IPS-18a (cell line): ENCODE measurements around the gene IRF4.
A peak's percentile ranks its signal among the peaks of the same experiment; 100 is the strongest.

Source experiments
- H3K27ac ChIP-seq: one replicate; pipeline ENCODE4 v1.5.1; 2013; ENCODE audit warnings: low read length
- H3K27me3 ChIP-seq: one replicate; pipeline ENCODE4 v1.6.1; 2013; ENCODE audit warnings: mild to moderate bottlenecking, low read length; ENCODE audit not compliant: control insufficient read depth, insufficient read depth
- H3K36me3 ChIP-seq: one replicate; pipeline ENCODE4 v1.6.1; 2013; ENCODE audit warnings: low read depth, low read length; ENCODE audit not compliant: control insufficient read depth
- H3K4me1 ChIP-seq: one replicate; pipeline ENCODE4 v1.6.1; 2013; ENCODE audit warnings: low read depth, low read length; ENCODE audit not compliant: control insufficient read depth
- H3K4me3 ChIP-seq: one replicate; pipeline ENCODE4 v1.5.1; 2013; ENCODE audit warnings: low read length
- H3K9ac ChIP-seq: one replicate; pipeline ENCODE4 v1.6.1; 2013; ENCODE audit warnings: mild to moderate bottlenecking, low read length, moderate library complexity
- H3K9me3 ChIP-seq: one replicate; pipeline ENCODE4 v1.6.1; 2013; ENCODE audit warnings: low read depth, low read length; ENCODE audit not compliant: control insufficient read depth

The IRF4 gene

GRCh38 chr6:398065-398464 is 6.5 kb downstream of the IRF4 start:
- no peak overlapping the region for H3K4me3 ChIP-seq
- peaks cover 6% of the 10 kb centered on the region for H3K4me1 ChIP-seq
- peaks cover 27% of the 10 kb centered on the region for H3K27me3 ChIP-seq
- no peaks in the 10 kb centered on the region for H3K36me3 ChIP-seq
- no peak overlapping the region for H3K27ac ChIP-seq
- H3K9me3 ChIP-seq: no peaks in the 10 kb centered on the region
- H3K9ac ChIP-seq: no peak overlapping the region

GRCh38 chr6:398558-399078 is 7.1 kb downstream of the IRF4 start:
- peaks cover 22% of the 10 kb centered on the region for H3K27me3 ChIP-seq
- peaks cover 5% of the 10 kb centered on the region for H3K4me1 ChIP-seq
- H3K27ac ChIP-seq: no peak overlapping the region
- H3K9me3 ChIP-seq: no peaks in the 10 kb centered on the region
- no peak overlapping the region for H3K9ac ChIP-seq
- no peaks in the 10 kb centered on the region for H3K36me3 ChIP-seq
- H3K4me3 ChIP-seq: no peak overlapping the region

GRCh38 chr6:399785-400534 is 8.4 kb downstream of the IRF4 start:
- Histone ChIP-seq H3K9me3 (no peaks in the 10 kb centered on the region), H3K9ac (no peak overlapping the region), H3K27me3 (peaks cover 8% of the 10 kb centered on the region), H3K4me1 (no peaks in the 10 kb centered on the region), H3K27ac (no peak overlapping the region), H3K4me3 (no peak overlapping the region), H3K36me3 (no peaks in the 10 kb centered on the region)

- Histone ChIP-seq H3K27ac (no peak overlapping the region), H3K36me3 (no peaks in the 10 kb centered on the region), H3K4me1 (no peaks in the 10 kb centered on the region), H3K9ac (no peak overlapping the region), H3K4me3 (no peak overlapping the region), H3K9me3 (no peaks in the 10 kb centered on the region), H3K27me3 (no peaks in the 10 kb centered on the region)
Measured at GRCh38 chr6:400815-401214, 9.3 kb downstream of the IRF4 start.

- Histone ChIP-seq H3K9me3 (no peaks in the 10 kb centered on the region), H3K27me3 (no peaks in the 10 kb centered on the region), H3K36me3 (no peaks in the 10 kb centered on the region), H3K4me1 (no peaks in the 10 kb centered on the region), H3K27ac (no peak overlapping the region), H3K9ac (no peak overlapping the region), H3K4me3 (no peak overlapping the region)
Measured at GRCh38 chr6:401239-401993, 9.9 kb downstream of the IRF4 start.

GRCh38 chr6:401994-402640 is 10.6 kb downstream of the IRF4 start:
- H3K4me1 ChIP-seq: no peaks in the 10 kb centered on the region
- H3K36me3 ChIP-seq: no peaks in the 10 kb centered on the region
- H3K4me3 ChIP-seq: no peak overlapping the region
- H3K27ac ChIP-seq: no peak overlapping the region
- H3K9me3 ChIP-seq: no peaks in the 10 kb centered on the region
- no peaks in the 10 kb centered on the region for H3K27me3 ChIP-seq
- H3K9ac ChIP-seq: no peak overlapping the region

GRCh38 chr6:402901-403658 is 11.5 kb downstream of the IRF4 start:
- H3K27ac ChIP-seq: no peak overlapping the region
- H3K9me3 ChIP-seq: no peaks in the 10 kb centered on the region
- H3K4me3 ChIP-seq: no peak overlapping the region
- H3K36me3 ChIP-seq: no peaks in the 10 kb centered on the region
- peaks cover 1% of the 10 kb centered on the region for H3K4me1 ChIP-seq
- no peaks in the 10 kb centered on the region for H3K27me3 ChIP-seq
- H3K9ac ChIP-seq: no peak overlapping the region

- no peak overlapping the region for H3K27ac ChIP-seq
- no peaks in the 10 kb centered on the region for H3K27me3 ChIP-seq
- no peak overlapping the region for H3K4me3 ChIP-seq
- H3K9ac ChIP-seq: no peak overlapping the region
- peaks cover 6% of the 10 kb centered on the region for H3K4me1 ChIP-seq
- no peaks in the 10 kb centered on the region for H3K36me3 ChIP-seq
- no peaks in the 10 kb centered on the region for H3K9me3 ChIP-seq
Measured at GRCh38 chr6:403659-404655, 12.4 kb downstream of the IRF4 start.

GRCh38 chr6:404685-405423 is 13.3 kb downstream of the IRF4 start:
- Histone ChIP-seq H3K27me3 (no peaks in the 10 kb centered on the region), H3K4me1 (peaks cover 6% of the 10 kb centered on the region), H3K36me3 (no peaks in the 10 kb centered on the region), H3K4me3 (no peak overlapping the region), H3K9ac (no peak overlapping the region), H3K9me3 (no peaks in the 10 kb centered on the region), H3K27ac (no peak overlapping the region)

GRCh38 chr6:408148-408547 is 16.6 kb downstream of the IRF4 start:
- Histone ChIP-seq H3K4me1 (peaks cover 6% of the 10 kb centered on the region), H3K27ac (no peak overlapping the region), H3K4me3 (no peak overlapping the region), H3K9ac (peak overlapping the region; percentile 23), H3K36me3 (no peaks in the 10 kb centered on the region), H3K27me3 (no peaks in the 10 kb centered on the region), H3K9me3 (no peaks in the 10 kb centered on the region)
